Fibroblast of skin of right biceps (primary cell): Measurements from ENCODE around the gene NEDD4.
"Not testable (repeated sequence)": the region's sequence is repeated elsewhere in the genome, so short reads cannot be mapped to it uniquely, and the experiment has no call there.

ENCODE experiments used
- DNase-seq: peaks from one replicate; pipeline ENCODE4 v3.0.0-alpha.2; 2013

Gene NEDD4

GRCh38 chr15:55954862-55955605, 38.4 kb downstream of the NEDD4 start:
- DNase-seq = no peak

- DNase-seq = not testable (repeated sequence)
Measured at GRCh38 chr15:55952501-55953274, 40.7 kb downstream of the NEDD4 start.

DNA sequence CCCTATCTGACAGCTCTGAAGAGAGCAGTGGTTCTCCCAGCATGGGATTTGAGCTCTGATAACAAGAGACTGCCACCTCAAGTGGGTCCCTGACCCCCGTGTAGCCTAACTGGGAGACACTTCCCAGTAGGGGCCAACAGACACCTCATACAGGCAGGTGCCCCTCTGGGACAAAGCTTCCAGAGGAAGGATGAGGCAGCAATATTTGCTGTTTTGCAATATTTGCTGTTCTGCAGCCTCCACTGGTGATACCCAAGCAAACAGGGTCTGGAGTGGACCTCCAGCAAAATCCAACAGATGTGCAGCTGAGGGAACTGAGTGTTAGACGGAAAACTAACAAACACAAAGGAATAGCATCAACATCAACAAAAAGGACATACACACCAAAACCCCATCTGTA, 48.8 kb downstream of the NEDD4 start:
- not testable (repeated sequence) for DNase-seq

DNA sequence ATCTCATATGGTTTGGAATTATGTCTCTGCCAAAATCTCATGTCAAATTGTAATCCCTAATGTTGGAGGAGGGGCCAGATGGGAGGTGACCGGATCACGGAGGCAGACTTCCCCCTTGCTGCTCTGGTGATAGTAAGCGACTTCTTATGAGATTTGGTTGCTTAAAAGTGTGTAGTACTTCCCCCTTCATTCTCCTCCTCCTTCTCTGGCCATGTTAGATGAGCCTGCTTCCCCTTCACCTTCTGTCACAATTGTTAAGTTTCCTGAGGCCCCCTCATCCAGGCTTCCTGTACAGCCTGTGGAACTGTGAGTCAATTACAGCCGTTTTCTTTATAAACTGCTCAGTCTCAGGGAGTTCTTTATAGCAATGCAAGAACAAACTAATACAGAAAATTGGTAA, 51.1 kb downstream of the NEDD4 start:
- DNase-seq = no peak

GRCh38 chr15:55937040-55937439, 56.4 kb downstream of the NEDD4 start:
- DNase-seq = peak; percentile 63

DNA sequence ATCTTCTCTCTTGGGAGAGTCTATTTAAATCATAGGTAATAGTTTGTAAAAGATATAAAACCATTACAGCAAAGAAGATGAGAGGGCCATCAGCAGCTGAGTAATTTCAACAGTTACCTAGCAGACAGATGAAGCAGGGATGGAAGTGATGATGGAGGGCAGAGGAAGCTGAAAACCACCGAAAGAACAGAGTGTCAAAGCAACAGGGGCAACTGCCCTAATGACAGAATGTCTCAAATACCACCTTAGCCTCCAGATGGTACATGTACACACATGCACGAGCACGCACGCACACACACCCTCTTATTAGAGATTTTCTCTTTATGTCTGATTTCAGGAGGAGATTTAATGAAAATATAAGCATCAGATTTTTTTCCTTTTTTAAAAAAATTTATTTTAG, 64.5 kb downstream of the NEDD4 start:
- no peak for DNase-seq

DNA sequence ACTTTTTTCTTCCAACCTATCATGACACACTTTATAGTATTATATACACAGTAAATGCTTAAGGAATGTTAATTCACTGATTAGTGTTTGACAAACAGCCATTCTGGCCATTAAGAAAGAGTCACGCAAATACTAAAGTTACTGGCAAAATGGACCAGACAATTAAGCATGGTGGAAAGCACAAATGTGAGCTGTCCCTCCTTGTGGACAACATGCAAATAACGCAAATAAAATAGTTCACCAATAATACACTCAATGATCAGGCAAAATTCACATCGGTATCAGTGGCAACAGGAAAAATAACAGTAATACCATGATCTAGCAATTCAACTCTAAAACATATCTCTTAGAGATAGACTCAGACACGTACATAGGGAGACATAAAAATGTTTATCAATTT, 71.7 kb downstream of the NEDD4 start:
- no peak for DNase-seq

- peak; percentile 83 for DNase-seq
Measured at GRCh38 chr15:55917881-55918296, 75.5 kb downstream of the NEDD4 start.

- peak; percentile 91 for DNase-seq
Measured at GRCh38 chr15:55916666-55917409, 76.6 kb downstream of the NEDD4 start.

DNA sequence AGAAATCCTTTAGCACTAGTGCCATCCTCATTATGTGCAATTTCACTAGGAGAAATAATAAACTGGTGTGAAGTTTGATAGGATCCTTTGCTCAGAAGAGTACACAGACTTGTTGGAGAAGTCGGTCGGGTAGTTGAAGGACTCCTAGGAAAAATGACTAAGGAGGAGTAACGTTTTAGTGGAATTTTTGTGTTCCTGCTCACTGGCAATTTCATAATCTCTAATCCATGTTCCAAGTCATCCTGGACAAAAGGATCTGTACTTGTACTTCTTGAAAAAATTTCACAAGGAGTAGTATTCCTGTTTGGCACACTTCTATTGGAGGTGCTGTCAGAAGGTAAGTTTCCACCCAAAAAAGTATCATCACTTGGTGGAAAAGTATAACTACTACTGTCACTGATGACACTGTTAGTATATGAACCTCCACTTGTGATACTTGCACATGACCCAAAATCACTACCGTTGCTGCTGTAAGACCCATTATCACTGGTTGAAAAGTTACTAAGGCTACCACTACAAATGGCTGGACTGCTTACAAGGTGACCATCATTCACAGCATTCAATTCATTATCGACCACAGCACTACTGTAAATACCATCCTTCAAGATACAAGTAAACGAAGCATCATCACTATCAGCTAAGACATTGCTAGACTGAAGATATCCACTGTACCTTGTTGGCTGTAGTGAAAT, 77.4 kb downstream of the NEDD4 start:
- DNase-seq = peak; percentile 63

- peak; percentile 30 for DNase-seq
Measured at GRCh38 chr15:55915221-55915620, 78.2 kb downstream of the NEDD4 start.

DNA sequence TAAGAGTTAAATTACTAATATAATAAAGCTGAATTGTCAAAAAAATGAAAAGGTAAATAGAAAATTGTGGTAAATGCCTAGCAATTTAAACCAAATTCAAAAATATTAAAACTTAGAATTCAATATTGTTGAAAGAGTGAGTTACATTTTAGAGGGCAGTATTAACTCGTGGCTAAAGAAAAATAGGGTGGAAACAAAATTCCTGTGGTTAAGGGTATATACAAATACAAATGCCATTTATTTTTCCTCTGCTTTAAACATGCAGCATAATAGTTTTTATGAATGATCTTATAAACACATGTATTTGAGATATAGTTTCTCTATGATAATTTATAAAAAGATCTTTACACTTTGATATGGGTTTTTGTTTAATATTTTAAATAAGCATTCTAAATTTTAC, 79.0 kb downstream of the NEDD4 start:
- peak; percentile 17 for DNase-seq

- DNase-seq = no peak
Measured at GRCh38 chr15:55912982-55913381, 80.4 kb downstream of the NEDD4 start.

- DNase-seq = peak; percentile 85
Measured at GRCh38 chr15:55909036-55909811, 84.2 kb downstream of the NEDD4 start.

GRCh38 chr15:55907797-55908196, 85.6 kb downstream of the NEDD4 start:
- DNase-seq = peak; percentile 99

GRCh38 chr15:55902981-55903380, 90.4 kb downstream of the NEDD4 start:
- DNase-seq = peak; percentile 51

- no peak for DNase-seq
Measured at GRCh38 chr15:55900019-55900418, 93.4 kb downstream of the NEDD4 start.

GRCh38 chr15:55899537-55899936, 93.9 kb downstream of the NEDD4 start:
- DNase-seq = no peak

DNA sequence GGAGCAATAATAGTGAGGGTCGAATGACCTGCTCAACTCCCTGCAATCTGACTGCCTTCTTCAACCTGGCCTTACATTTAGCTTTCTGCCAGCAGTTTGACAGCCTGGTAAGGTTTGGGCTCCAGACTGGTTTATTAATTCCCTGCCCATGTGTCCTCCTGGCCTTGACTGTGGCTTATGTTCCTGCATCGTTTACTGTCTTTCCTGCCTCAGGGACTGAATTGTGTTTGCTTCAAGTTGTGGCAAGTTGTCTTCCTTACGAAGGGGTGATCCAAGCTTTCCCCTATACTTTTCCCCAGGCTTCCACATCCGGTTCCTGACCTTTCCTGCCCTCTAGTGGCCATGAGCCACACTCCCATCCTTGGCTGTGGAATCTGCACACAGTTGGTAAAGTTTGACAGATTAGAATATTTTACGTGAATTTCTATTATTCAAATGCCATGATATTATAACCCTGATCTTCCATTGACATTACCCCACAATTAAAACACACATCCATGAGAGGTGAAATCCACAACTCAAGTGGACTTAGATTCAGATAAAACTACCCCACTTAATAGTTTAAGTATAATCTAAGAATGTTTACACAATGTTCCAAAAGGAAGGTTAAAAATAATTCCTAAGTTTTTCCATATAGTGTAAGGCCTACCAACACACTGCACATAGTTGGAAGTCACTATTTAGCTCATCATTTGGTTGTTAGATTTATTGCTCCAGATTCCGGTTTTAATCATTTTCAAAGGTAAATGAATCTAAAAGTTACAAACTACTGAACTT, 95.7 kb downstream of the NEDD4 start:
- DNase-seq = peak; percentile 63

- no peak for DNase-seq
Measured at GRCh38 chr15:55894399-55894965, 98.9 kb downstream of the NEDD4 start.

DNA sequence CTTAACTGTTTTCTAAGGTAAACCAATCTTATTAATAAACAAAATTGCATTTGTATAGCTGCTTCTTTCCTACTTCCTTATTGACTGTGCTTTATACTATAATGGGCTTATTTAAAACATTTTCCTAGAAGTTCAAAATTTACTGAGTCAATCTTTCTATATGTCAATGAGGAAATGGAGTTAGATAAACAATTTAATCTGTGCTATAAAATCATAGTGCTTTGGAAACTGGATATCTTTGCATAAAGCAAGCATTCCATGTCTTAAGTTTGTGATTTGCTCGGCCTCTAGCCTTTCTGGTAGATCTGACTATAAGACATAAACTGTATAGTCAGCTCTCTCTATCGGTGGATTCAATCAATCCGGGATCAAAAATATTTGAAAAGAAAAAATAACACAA, 99.6 kb downstream of the NEDD4 start:
- DNase-seq = no peak
